Ascending aorta (tissue), 2 donors: ENCODE results near the gene UVSSA. TPM values are rescaled to one million over a fixed set of nuclear protein-coding genes. Genes with fewer than 3 reads are reported as not detected.

Source experiments
- DNase-seq, 2 donors: peaks; one replicate each; pipeline ENCODE4 v3.0.0-alpha.2; 2019; ENCODE audit warnings: low spot score in 2 of 2
- H3K27ac ChIP-seq, 2 donors: fragments of 200-600 bp; sonication (generic); one replicate each; pipeline ENCODE4 v1.5.1; 2016 to 2017; ENCODE audit warnings: mild to moderate bottlenecking in 1 of 2
- H3K27me3 ChIP-seq: fragments of 200-600 bp; sonication (generic); one replicate; pipeline ENCODE4 v1.5.1; 2017
- H3K36me3 ChIP-seq, 2 donors: fragments of 200-600 bp; sonication (generic); one replicate each; pipeline ENCODE4 v1.5.1; 2016
- H3K4me1 ChIP-seq, 2 donors: fragments of 200-600 bp; sonication (generic); one replicate each; pipeline ENCODE4 v1.5.1; 2016 to 2017; ENCODE audit warnings: mild to moderate bottlenecking in 1 of 2
- H3K4me3 ChIP-seq, 2 donors: fragments of 200-600 bp; sonication (generic); one replicate each; pipeline ENCODE4 v1.5.1; 2016 to 2017; ENCODE audit warnings: mild to moderate bottlenecking in 1 of 2
- H3K9me3 ChIP-seq, 2 donors: fragments of 200-600 bp; sonication (generic); one replicate each; pipeline ENCODE4 v1.5.1; 2016
- CTCF ChIP-seq, 3 experiments: fragments of 200-600 bp in 2 of 3; fragments of 450-650 bp in 1 of 3; sonication (generic) in 2 of 3; IDR thresholded peaks; one replicate each; pipeline ENCODE4 v1.5.1; 2016 to 2019; ENCODE audit warnings: antibody characterized with exemption in 3 of 3, mild to moderate bottlenecking in 1 of 3, moderate library complexity in 1 of 3
- intact Hi-C: fragments of 100-400 bp; cut with DNase I; formaldehyde crosslinking; loops from one replicate; pipeline ENCODE4 v1.15.1; 2023
- total RNA-seq: library from RNA; depleted of rRNA; stranded (reverse); fragments of >200 nt; gene quantifications from one replicate; pipeline ENCODE4 v1.1.0, GENCODE V29; 2016

Gene UVSSA
- total RNA-seq, 1 donor from 2014 or later = 56.9 TPM

- Histone ChIP-seq H3K4me3 (no peak overlapping the region), H3K27me3 (peaks cover 19% of the 10 kb centered on the region), H3K4me1 (no peaks in the 10 kb centered on the region), H3K36me3 (no peaks in the 10 kb centered on the region), H3K9me3 (no peaks in the 10 kb centered on the region), H3K27ac (no peak overlapping the region)
- intact Hi-C loops = no loop called here
- DNase-seq = no peak
- no peak for TF ChIP-seq CTCF (IDR thresholded peaks at IDR 0.05)
These were observed 64.7 kb downstream of the UVSSA start for GRCh38 chr4:1411436-1412375.

DNA sequence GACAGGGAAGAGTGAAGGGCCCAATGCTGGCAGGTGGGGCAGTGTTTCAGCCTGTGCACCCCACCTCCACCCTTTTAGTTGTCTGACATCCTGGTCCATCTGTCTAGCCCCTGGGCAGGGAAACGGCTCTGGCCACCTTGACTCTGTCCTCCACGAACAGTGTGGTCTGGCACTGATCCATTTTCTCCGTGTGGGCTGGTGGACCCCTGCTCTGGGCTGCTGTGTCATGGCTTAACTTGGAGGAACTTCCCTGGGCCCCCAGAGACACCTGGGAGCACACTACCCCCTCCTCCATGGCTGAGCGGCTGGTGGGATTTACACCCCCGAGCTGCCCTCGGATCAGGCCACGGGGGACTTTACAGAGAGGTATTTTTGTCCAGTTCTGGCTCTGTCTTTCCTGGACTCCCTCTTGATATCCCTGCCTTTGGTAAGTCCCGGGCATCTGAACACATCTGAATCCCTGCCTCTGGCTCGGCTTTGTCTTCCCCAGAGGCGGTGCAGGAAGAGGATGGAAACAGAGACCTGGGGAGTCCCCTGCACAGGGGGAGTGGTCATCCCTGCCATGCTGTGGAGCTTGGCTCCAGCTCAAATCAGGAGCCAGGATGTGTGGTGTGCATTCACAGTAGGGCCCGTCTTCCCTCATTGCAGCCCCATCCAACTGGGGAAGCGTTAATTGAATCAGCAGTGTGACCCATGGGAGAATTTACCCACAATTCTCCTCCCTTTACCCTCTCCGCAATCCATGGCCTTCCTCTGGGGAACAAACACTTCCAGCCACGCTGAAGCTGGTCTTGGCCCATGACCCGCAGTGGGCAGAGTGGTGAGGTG lies 65.6 kb downstream of the UVSSA start:
- H3K27me3 ChIP-seq = peaks cover 16% of the 10 kb centered on the region
- H3K4me3 ChIP-seq = no peak overlapping the region
- H3K36me3 ChIP-seq = no peaks in the 10 kb centered on the region
- no peak for TF ChIP-seq CTCF (IDR thresholded peaks at IDR 0.05)
- no peaks in the 10 kb centered on the region for H3K9me3 ChIP-seq
- intact Hi-C loops = no loop called here
- no peaks in the 10 kb centered on the region for H3K4me1 ChIP-seq
- no peak overlapping the region for H3K27ac ChIP-seq
- DNase-seq = no peak

GRCh38 chr4:1413204-1413663 lies 66.2 kb downstream of the UVSSA start:
- H3K27me3 ChIP-seq = peaks cover 16% of the 10 kb centered on the region
- H3K9me3 ChIP-seq = no peaks in the 10 kb centered on the region
- no peaks in the 10 kb centered on the region for H3K36me3 ChIP-seq
- H3K27ac ChIP-seq = no peak overlapping the region
- no peak overlapping the region for H3K4me3 ChIP-seq
- DNase-seq = no peak
- no peaks in the 10 kb centered on the region for H3K4me1 ChIP-seq
- no peak for TF ChIP-seq CTCF (IDR thresholded peaks at IDR 0.05)
- intact Hi-C loops = no loop called here

GRCh38 chr4:1413687-1414479 lies 66.9 kb downstream of the UVSSA start:
- Histone ChIP-seq H3K4me1 (no peaks in the 10 kb centered on the region), H3K27me3 (peaks cover 15% of the 10 kb centered on the region), H3K36me3 (no peaks in the 10 kb centered on the region), H3K9me3 (no peaks in the 10 kb centered on the region), H3K4me3 (no peak overlapping the region), H3K27ac (no peak overlapping the region)
- TF ChIP-seq CTCF (IDR thresholded peaks at IDR 0.05) = no peak
- intact Hi-C loops = no loop called here
- no peak for DNase-seq
